H1 (cell line): Measurements from ENCODE around the gene SCAMP3. TPM values are rescaled to one million over a fixed set of nuclear protein-coding genes. Genes with fewer than 3 reads are reported as not detected.

ENCODE experiments used
- CTCF ChIA-PET: fragments of 300-600 bp; sonication (Branson Sonifier 250); formaldehyde crosslinking; loops from one replicate; lab custom pipeline; 2021; ENCODE audit not compliant: partially characterized antibody; lab: Charles Lee
- POLR2A ChIA-PET: fragments of 300-600 bp; sonication (Branson Sonifier 250); formaldehyde crosslinking; loops from one replicate; lab custom pipeline; 2021; ENCODE audit warnings: inconsistent platforms; ENCODE audit not compliant: partially characterized antibody; lab: Charles Lee
- DNase-seq, 2 experiments: peaks; one replicate each; pipeline versions ENCODE4 v3.0.0 to v3.0.0-alpha.2; 2010 to 2022; ENCODE audit warnings: low spot score in 2 of 2, low read depth in 1 of 2, mixed read lengths in 1 of 2
- FAIRE-seq: peaks from 2 replicates; lab custom pipeline; 2011; peaks lifted over from hg19 to GRCh38; lab: Jason Lieb, UNC
- H2AFZ ChIP-seq: 2 replicates; pipeline ENCODE4 v1.8.1; 2012; ENCODE audit warnings: low read length, inconsistent platforms
- H2AK5ac ChIP-seq: 2 replicates; pipeline ENCODE4 v1.6.1; 2013; ENCODE audit warnings: low read depth, low read length
- H2BK120ac ChIP-seq: replicated peaks from 2 replicates; pipeline ENCODE3; 2013; ENCODE audit warnings: low read depth, low read length, inconsistent platforms
- H2BK12ac ChIP-seq: 2 replicates; pipeline ENCODE4 v1.6.1; 2013; ENCODE audit warnings: low read depth, low read length
- H2BK15ac ChIP-seq: 2 replicates; pipeline ENCODE4 v1.6.1; 2013; ENCODE audit warnings: low read length
- H2BK20ac ChIP-seq: 2 replicates; pipeline ENCODE4 v1.6.1; 2013; ENCODE audit warnings: low read length
- H2BK5ac ChIP-seq: 2 replicates; pipeline ENCODE4 v1.6.1; 2013; ENCODE audit warnings: low read depth, low read length
- H3K14ac ChIP-seq: 2 replicates; pipeline ENCODE4 v1.6.1; 2013; ENCODE audit warnings: inconsistent platforms; ENCODE audit not compliant: insufficient read length
- H3K18ac ChIP-seq: 2 replicates; pipeline ENCODE4 v1.6.1; 2013; ENCODE audit warnings: low read length; ENCODE audit errors: extremely low read depth
- H3K23ac ChIP-seq: 2 replicates; pipeline ENCODE4 v1.6.1; 2013; ENCODE audit warnings: inconsistent platforms; ENCODE audit not compliant: insufficient read length
- H3K23me2 ChIP-seq: 2 replicates; pipeline ENCODE4 v1.6.1; 2013; ENCODE audit warnings: low read depth, low read length
- H3K27ac ChIP-seq: 2 replicates; pipeline ENCODE4 v1.6.1; 2011; ENCODE audit warnings: low read depth, low read length, inconsistent platforms
- H3K27me3 ChIP-seq, 4 experiments: replicated peaks in 1 of 4; 1 replicate in 1 of 4; 2 replicates in 3 of 4; pipeline versions ENCODE4 v1.6.1 to v1.8.1; 2011 to 2013; ENCODE audit warnings: low read length in 3 of 4, mild to moderate bottlenecking in 3 of 4, inconsistent platforms in 2 of 4, mixed read lengths in 2 of 4, moderate library complexity in 1 of 4; ENCODE audit not compliant: control insufficient read depth in 3 of 4, insufficient read depth in 3 of 4; ENCODE audit errors: extremely low read depth in 1 of 4
- H3K36me3 ChIP-seq, 4 experiments: 2 replicates each; pipeline versions ENCODE4 v1.6.1 to v1.8.1; 2011 to 2013; ENCODE audit warnings: mild to moderate bottlenecking in 4 of 4, low read length in 3 of 4, moderate library complexity in 2 of 4, control low read depth in 1 of 4, inconsistent platforms in 1 of 4; ENCODE audit not compliant: insufficient read depth in 4 of 4, control insufficient read depth in 2 of 4
- H3K4ac ChIP-seq: replicated peaks from 2 replicates; pipeline ENCODE3; 2013; ENCODE audit warnings: low read length, low read depth, mixed read lengths, inconsistent platforms; ENCODE audit not compliant: insufficient read length
- H3K4me1 ChIP-seq, 4 experiments: replicated peaks in 1 of 4; 1 replicate in 1 of 4; 2 replicates in 3 of 4; pipeline versions ENCODE4 v1.6.1 to v1.8.1; 2011 to 2013; ENCODE audit warnings: low read length in 3 of 4, inconsistent platforms in 2 of 4, mixed read lengths in 1 of 4; ENCODE audit not compliant: insufficient read depth in 4 of 4, control insufficient read depth in 3 of 4
- H3K4me2 ChIP-seq, 2 experiments: 2 replicates each; pipeline versions ENCODE4 v1.6.1 to v1.8.1; 2011 to 2013; ENCODE audit warnings: low read depth in 2 of 2, low read length in 2 of 2, control low read depth in 1 of 2, inconsistent platforms in 1 of 2, mild to moderate bottlenecking in 1 of 2; ENCODE audit not compliant: insufficient read depth in 1 of 2
- H3K4me3 ChIP-seq, 4 experiments: fragments of 200-600, 300-600 bp in 1 of 4; sonication (generic), shearing (Covaris generic), sonication (Bioruptor Twin) in 1 of 4; 2 replicates each; pipeline versions ENCODE4 v1.5.1 to v1.8.1; 2011 to 2016; ENCODE audit warnings: low read length in 4 of 4, low read depth in 3 of 4, control low read depth in 2 of 4, inconsistent platforms in 2 of 4, mild to moderate bottlenecking in 2 of 4, mixed read lengths in 1 of 4, moderate library complexity in 1 of 4; ENCODE audit not compliant: insufficient read depth in 2 of 4; ENCODE audit errors: extremely low read depth in 1 of 4
- H3K56ac ChIP-seq: replicated peaks from 2 replicates; pipeline ENCODE3; 2013; ENCODE audit warnings: low read depth, mild to moderate bottlenecking, mixed read lengths, low read length, inconsistent platforms; ENCODE audit not compliant: insufficient read length
- H3K79me1 ChIP-seq: 2 replicates; pipeline ENCODE4 v1.6.1; 2013; ENCODE audit warnings: low read depth, low read length, control low read depth
- H3K79me2 ChIP-seq, 2 experiments: 2 replicates each; pipeline versions ENCODE4 v1.6.1 to v1.8.1; 2012 to 2013; ENCODE audit warnings: low read length in 2 of 2, mild to moderate bottlenecking in 2 of 2, inconsistent platforms in 1 of 2; ENCODE audit not compliant: insufficient read depth in 2 of 2, control insufficient read depth in 1 of 2
- H3K9ac ChIP-seq, 4 experiments: replicated peaks in 1 of 4; 1 replicate in 1 of 4; 2 replicates in 3 of 4; pipeline versions ENCODE4 v1.6.1 to v1.8.1; 2011 to 2013; ENCODE audit warnings: low read depth in 3 of 4, low read length in 3 of 4, control low read depth in 2 of 4, mild to moderate bottlenecking in 2 of 4, moderate library complexity in 2 of 4, inconsistent platforms in 1 of 4; ENCODE audit errors: extremely low read depth in 1 of 4
- H3K9me3 ChIP-seq, 2 experiments: 2 replicates each; pipeline versions ENCODE4 v1.6.1 to v1.8.1; 2012 to 2013; ENCODE audit warnings: mild to moderate bottlenecking in 2 of 2, moderate library complexity in 2 of 2, control low read depth in 1 of 2, inconsistent platforms in 1 of 2, low read depth in 1 of 2, low read length in 1 of 2, mixed read lengths in 1 of 2; ENCODE audit not compliant: insufficient read depth in 2 of 2
- H4K20me1 ChIP-seq, 2 experiments: replicated peaks in 1 of 2; 2 replicates each; pipeline versions ENCODE3 to v1.8.1; 2011 to 2013; ENCODE audit warnings: inconsistent platforms in 2 of 2, low read length in 2 of 2, mild to moderate bottlenecking in 1 of 2; ENCODE audit not compliant: insufficient read depth in 2 of 2, control insufficient read depth in 1 of 2
- H4K5ac ChIP-seq: 2 replicates; pipeline ENCODE4 v1.6.1; 2013; ENCODE audit warnings: low read length, low read depth, mixed read lengths, inconsistent platforms; ENCODE audit not compliant: insufficient read length
- H4K8ac ChIP-seq: 2 replicates; pipeline ENCODE4 v1.8.0; 2013; ENCODE audit warnings: mild to moderate bottlenecking, moderate library complexity, low read length, inconsistent platforms; ENCODE audit not compliant: insufficient read depth; ENCODE audit errors: extremely low read depth
- H4K91ac ChIP-seq: replicated peaks from 2 replicates; pipeline ENCODE3; 2013; ENCODE audit warnings: low read length, mixed read lengths, inconsistent platforms; ENCODE audit not compliant: insufficient read length
- ASH2L ChIP-seq: fragments of 200-600, 300-600 bp; sonication (generic); IDR thresholded peaks from one replicate; pipeline ENCODE4 v1.7.1; 2017; ENCODE audit warnings: low read length
- CREB1 ChIP-seq: IDR thresholded peaks from 2 replicates; pipeline ENCODE4 v1.6.1; 2012; ENCODE audit warnings: inconsistent platforms
- SP2 ChIP-seq: IDR thresholded peaks from 2 replicates; pipeline ENCODE4 v1.6.1; 2012; ENCODE audit warnings: mild to moderate bottlenecking, low read length, inconsistent platforms
- SP4 ChIP-seq: IDR thresholded peaks from 2 replicates; pipeline ENCODE4 v1.6.1; 2012; ENCODE audit warnings: low read length, inconsistent platforms
- USF2 ChIP-seq: IDR thresholded peaks from 2 replicates; pipeline ENCODE4 v1.6.1; 2011; ENCODE audit warnings: low read length, improper control_type of control experiment
- WGBS, 2 experiments: shearing (Covaris generic) in 1 of 2; methylation state at CpG; one replicate each; pipeline versions ENCODE4 v1.1.6 to v1.1.7; 2013 to 2015; ENCODE audit warnings: low lambda C conversion rate in 2 of 2, mixed read lengths in 2 of 2, inconsistent platforms in 1 of 2, low coverage in 1 of 2, missing lambda C conversion rate in 1 of 2; ENCODE audit not compliant: insufficient replicate concordance in 2 of 2, insufficient coverage in 1 of 2, insufficient read length in 1 of 2; ENCODE audit errors: extremely low coverage in 1 of 2, missing lambda C conversion rate in 1 of 2; 5-methylcytosine and 5-hydroxymethylcytosine counted together
- long read RNA-seq, 2 experiments: library from RNA in 1 of 2; library from capped mRNA in 1 of 2; stranded (forward); transcript quantifications; one replicate each; pipeline ENCODE4 v2.0.0, GENCODE V29; 2021; ENCODE audit warnings: inconsistent platforms in 1 of 2
- polyA minus RNA-seq, 3 experiments: library from RNA; depleted of rRNA, polyadenylated mRNA; stranded (reverse); fragments of >200 nt; gene quantifications; 1 replicate in 2 of 3; 2 replicates in 1 of 3; pipeline ENCODE4 v1.2.3, GENCODE V29; 2011
- polyA plus RNA-seq, 7 experiments: library from polyadenylated mRNA; depleted of rRNA in 3 of 7; stranded (reverse) in 5 of 7; unstranded in 2 of 7; fragments of >200 nt in 5 of 7; fragments of 200-250 nt in 2 of 7; gene quantifications; 1 replicate in 5 of 7; 2 replicates in 1 of 7; 4 replicates in 1 of 7; pipeline versions ENCODE4 v1.2.1 to v1.2.3, GENCODE V29; 2011 to 2013; ENCODE audit warnings: missing spikeins in 2 of 7, mixed read lengths in 2 of 7
- total RNA-seq: library from RNA; stranded (reverse); fragmentation: NEBNext Ultra II Directional; extraction: Animal tissue kit (Norgen Biotek cat#: 25700); gene quantifications from 2 replicates; pipeline ENCODE4 v1.2.1, GENCODE V29; 2021
- TF ChIP-seq, protein P1 (sequence below): IDR thresholded peaks from 2 replicates; pipeline ENCODE4 v1.6.1; 2011; ENCODE audit warnings: low read depth, mild to moderate bottlenecking, low read length; ENCODE audit not compliant: insufficient read depth

SCAMP3 gene
- total RNA-seq (48.9 and 50.0 TPM in 2 replicates), polyA plus RNA-seq (2011; rRNA removed) (143 and 151 TPM in 2 replicates), polyA minus RNA-seq (2011; rRNA and poly(A)+ RNA removed) (54.5 and 60.6 TPM in 2 replicates)
- 87.8 TPM for polyA plus RNA-seq (2011; cell fraction: cytosol; rRNA removed)
- polyA plus RNA-seq (2011; cell fraction: nucleus; rRNA removed): 85.4 TPM
- 44.1 to 56.0 TPM (median 54.1 TPM) in 4 replicates for polyA plus RNA-seq (2012, experiment 1 of 2)
- polyA plus RNA-seq (2012, experiment 2 of 2): 104 TPM
- polyA plus RNA-seq (2013, experiment 1 of 2): 63.7 TPM
- 73.0 TPM for polyA plus RNA-seq (2013, experiment 2 of 2)
- 35.5 TPM for polyA minus RNA-seq (2011; cell fraction: cytosol; rRNA and poly(A)+ RNA removed)
- polyA minus RNA-seq (2011; cell fraction: nucleus; rRNA and poly(A)+ RNA removed): 21.9 TPM
- long read RNA-seq, experiment 1, transcript SCAMP3-201 (9 exons, 1,446 nt): major isoform, 25 of 59 reads
- long read RNA-seq, experiment 1, transcript SCAMP3-202 (8 exons, 1,537 nt): minor isoform, 9 of 59 reads
- long read RNA-seq, experiment 1, partial matches to known transcripts: 8 of 59 reads
- long read RNA-seq, experiment 1, other reads (novel, unspliced or antisense): 15 of 59 reads
- long read RNA-seq, experiment 2, partial matches to known transcripts: 4 of 7 reads
- long read RNA-seq, experiment 2, other reads (novel, unspliced or antisense): 3 of 7 reads

DNA sequence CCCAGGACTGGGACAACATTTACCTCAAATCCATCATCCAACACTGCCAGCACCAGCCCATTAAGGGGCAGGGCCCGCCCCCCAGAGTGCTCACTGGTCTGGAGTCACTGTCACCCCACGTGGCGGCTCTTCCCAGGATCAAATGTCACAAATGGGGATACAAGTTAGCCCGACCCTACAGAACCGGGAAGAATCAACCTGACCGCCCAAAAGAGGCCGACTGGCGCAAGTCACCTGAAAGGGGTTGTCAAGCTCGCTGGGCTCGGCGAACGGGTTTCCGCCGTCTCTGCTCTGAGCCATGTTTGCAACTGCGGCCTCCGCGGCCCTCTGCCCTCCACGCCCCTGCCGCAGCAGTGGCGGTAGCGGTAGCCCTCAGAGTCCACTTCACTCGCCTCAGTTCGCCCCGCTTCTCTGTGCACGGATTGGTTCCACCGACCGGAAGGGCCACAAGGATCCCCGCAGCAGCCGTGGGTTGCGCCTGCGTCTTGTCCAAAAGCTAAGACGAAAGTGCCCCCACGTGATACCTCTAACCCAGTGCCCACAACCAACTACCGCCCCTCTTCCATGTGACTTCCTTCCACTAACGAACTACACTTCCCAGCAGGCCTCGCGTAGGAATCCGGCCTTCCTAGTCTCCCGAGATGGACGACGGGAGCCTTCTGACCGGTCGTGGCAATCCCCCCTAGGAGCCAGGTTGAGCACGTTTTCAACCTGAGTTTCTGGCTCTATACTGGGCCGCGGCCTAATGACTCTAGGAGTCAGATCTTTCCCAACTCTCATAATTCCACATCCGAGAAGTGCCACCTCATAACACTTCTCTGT lies at the start of gene SCAMP3:
Gene SCAMP3 (minus strand): TSS at position 509 of the 822 bp plus-strand sequence. CDS start 209 bp downstream, at position 300.
- H2BK12ac ChIP-seq: no peak within 1 kb of the TSS
- H4K5ac ChIP-seq: peak within 1 kb of the TSS; percentile 3
- CTCF ChIA-PET: interaction anchor here (0.6 to 4.0 kb wide), 9 partner anchors 11 to 85 kb away, joined by 3 to 63 read pairs (median 5); no protein-coding TSS in a partner anchor
- peak; percentile 55 for FAIRE-seq
- no peaks in the 10 kb centered on the region for H3K9me3 ChIP-seq
- H2BK20ac ChIP-seq: no peak within 1 kb of the TSS
- peaks cover 0 to 14% of the 10 kb centered on the region in 2 experiments; a peak in 1 of 4 replicates for H3K79me2 ChIP-seq
- H3K56ac ChIP-seq: no peak within 1 kb of the TSS
- H3K4ac ChIP-seq: no peak within 1 kb of the TSS
- H3K18ac ChIP-seq: peak within 1 kb of the TSS; percentile 63; the same call in 1 of the 2 replicates
- POLR2A ChIA-PET: interaction anchor here (0.6 to 6.4 kb wide), 30 partner anchors 10 to 420 kb away, joined by 3 to 87 read pairs (median 4); partner anchors contain the start of genes CLK2, FDPS, HCN3 and PKLR
- H3K4me3 ChIP-seq: peak within 1 kb of the TSS; percentile 71 to 89 (median 76)
- no peak within 1 kb of the TSS for H3K23ac ChIP-seq
- H3K9ac ChIP-seq: peak within 1 kb of the TSS; percentile 61 to 70 (median 64)
- DNase-seq: peak; percentile 90 to 95
- peaks cover 0 to 1% of the 10 kb centered on the region in 2 experiments for H4K20me1 ChIP-seq
- peaks cover 5% of the 10 kb centered on the region for H3K23me2 ChIP-seq
- H3K4me1 ChIP-seq: peaks cover 0 to 8% (median 4%) of the 10 kb centered on the region in 4 experiments; a peak in 3 of 7 replicates
- H2BK5ac ChIP-seq: peak within 1 kb of the TSS; percentile 83
- H2BK120ac ChIP-seq: no peak within 1 kb of the TSS
- peak within 1 kb of the TSS; percentile 74 to 97 for H3K4me2 ChIP-seq
- H3K14ac ChIP-seq: no peak within 1 kb of the TSS
- WGBS, 2 experiments: 3% methylated on average over 45 of the region's 47 CpGs; no CpG with 5 or more reads in 1 of the 2 experiments
- H3K27me3 ChIP-seq: no peaks in the 10 kb centered on the region
- H2BK15ac ChIP-seq: no peak within 1 kb of the TSS
- peak within 1 kb of the TSS; percentile 23; the same call in 1 of the 2 replicates for H2AFZ ChIP-seq
- H3K79me1 ChIP-seq: peaks cover 6% of the 10 kb centered on the region
- no peak within 1 kb of the TSS; the same call in 1 of the 2 replicates for H2AK5ac ChIP-seq
- H3K36me3 ChIP-seq: peaks cover 21 to 47% (median 42%) of the 10 kb centered on the region in 4 experiments
- H4K91ac ChIP-seq: no peak within 1 kb of the TSS
- H4K8ac ChIP-seq: peak within 1 kb of the TSS; percentile 47; the same call in 1 of the 2 replicates
- peak within 1 kb of the TSS; percentile 27; the same call in 1 of the 2 replicates for H3K27ac ChIP-seq
- TF ChIP-seq, protein P1, sequence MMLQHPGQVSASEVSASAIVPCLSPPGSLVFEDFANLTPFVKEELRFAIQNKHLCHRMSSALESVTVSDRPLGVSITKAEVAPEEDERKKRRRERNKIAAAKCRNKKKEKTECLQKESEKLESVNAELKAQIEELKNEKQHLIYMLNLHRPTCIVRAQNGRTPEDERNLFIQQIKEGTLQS: peak; percentile 78
- TF ChIP-seq CREB1 (peak; percentile 90), USF2 (peak; percentile 97), SP2 (no peak), SP4 (peak; percentile 82; the same call in 1 of the 2 replicates), ASH2L (peak; percentile 64)
